ENCODE results near the gene TPX2.

The TPX2 gene

DNA sequence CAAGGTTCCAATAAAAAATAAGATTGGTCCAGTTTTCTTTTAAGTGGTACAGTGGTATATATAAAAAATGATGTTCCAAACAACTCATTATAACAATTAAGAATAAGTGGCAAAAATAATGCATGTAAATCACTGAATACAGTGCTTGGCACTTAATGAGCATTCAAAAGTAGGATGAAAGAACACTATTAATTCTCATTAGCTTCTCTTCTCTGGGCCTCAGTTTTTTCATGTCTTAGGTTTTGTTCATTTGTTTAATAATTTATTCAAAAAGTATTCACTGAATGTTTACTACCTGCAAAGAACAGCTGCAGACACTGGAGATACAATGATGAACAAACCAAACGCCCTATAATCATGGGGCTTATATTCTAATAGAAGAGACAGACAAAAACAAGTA lies 37.5 kb upstream of the TPX2 start:
- H3K4me3 ChIP-seq (ENCODE audit: low read depth, low read length), result no peak overlapping the region
- TF ChIP-seq, protein P1, sequence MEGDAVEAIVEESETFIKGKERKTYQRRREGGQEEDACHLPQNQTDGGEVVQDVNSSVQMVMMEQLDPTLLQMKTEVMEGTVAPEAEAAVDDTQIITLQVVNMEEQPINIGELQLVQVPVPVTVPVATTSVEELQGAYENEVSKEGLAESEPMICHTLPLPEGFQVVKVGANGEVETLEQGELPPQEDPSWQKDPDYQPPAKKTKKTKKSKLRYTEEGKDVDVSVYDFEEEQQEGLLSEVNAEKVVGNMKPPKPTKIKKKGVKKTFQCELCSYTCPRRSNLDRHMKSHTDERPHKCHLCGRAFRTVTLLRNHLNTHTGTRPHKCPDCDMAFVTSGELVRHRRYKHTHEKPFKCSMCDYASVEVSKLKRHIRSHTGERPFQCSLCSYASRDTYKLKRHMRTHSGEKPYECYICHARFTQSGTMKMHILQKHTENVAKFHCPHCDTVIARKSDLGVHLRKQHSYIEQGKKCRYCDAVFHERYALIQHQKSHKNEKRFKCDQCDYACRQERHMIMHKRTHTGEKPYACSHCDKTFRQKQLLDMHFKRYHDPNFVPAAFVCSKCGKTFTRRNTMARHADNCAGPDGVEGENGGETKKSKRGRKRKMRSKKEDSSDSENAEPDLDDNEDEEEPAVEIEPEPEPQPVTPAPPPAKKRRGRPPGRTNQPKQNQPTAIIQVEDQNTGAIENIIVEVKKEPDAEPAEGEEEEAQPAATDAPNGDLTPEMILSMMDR (IDR thresholded peaks at IDR 0.05; ENCODE audit: low read depth, low read length), result no peak

GRCh38 chr20:31704225-31705119 lies 34.6 kb upstream of the TPX2 start:
- TF ChIP-seq, protein P1 (IDR thresholded peaks at IDR 0.05; ENCODE audit: low read depth, low read length), result no peak
- no peak overlapping the region for H3K4me3 ChIP-seq (ENCODE audit: low read depth, low read length)

GRCh38 chr20:31705191-31705590 lies 33.9 kb upstream of the TPX2 start:
- TF ChIP-seq, protein P1 (IDR thresholded peaks at IDR 0.05; ENCODE audit: low read depth, low read length), result no peak
- no peak overlapping the region for H3K4me3 ChIP-seq (ENCODE audit: low read depth, low read length)

DNA sequence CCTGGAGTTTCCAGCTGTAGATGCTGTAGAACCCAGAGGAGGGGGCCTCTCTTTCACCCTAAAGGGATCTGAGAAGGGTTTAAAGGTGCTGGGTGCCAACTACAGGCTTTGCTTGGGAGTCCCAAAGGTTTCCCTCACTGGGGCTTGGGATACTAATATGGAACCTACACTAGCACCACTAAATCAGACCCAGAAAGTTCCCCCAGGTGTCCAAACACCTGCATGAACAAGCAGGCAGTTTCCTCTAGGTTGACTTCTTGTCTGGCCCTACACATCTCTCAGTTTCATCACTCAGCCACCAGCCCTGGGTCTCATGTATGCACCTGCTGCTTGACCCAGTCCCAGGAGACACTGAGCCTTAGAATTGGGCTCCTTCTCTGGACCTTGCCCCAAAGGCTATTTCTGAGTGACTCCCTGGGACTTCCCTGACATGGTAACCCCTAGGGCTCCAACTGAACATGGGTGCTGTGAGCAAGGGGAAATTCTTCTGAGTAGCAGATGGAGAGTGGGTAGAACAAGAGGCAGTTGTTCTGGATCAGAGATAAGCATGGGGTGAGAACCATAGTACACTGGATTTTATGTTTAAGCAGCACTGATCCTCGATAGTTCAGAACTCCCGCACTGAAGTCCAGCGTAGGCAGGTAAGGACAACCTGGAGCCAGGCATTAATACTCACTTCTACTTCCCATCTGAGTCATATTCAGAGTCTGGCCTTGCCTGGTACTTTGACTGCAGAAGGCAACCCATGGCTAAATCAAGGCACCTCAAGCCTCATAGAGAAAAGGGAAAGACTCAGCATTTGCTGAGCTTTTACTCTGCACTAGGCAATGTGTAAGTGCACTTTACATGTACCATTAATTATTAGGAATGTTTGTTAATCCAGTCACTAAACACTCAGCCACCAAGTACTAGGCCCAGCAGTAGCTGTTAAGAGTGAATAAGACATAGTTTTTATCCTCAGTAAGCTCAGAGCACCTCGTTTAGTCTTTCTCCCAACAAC lies 33.2 kb upstream of the TPX2 start:
- no peak overlapping the region for H3K4me3 ChIP-seq (ENCODE audit: low read depth, low read length)
- TF ChIP-seq, protein P1 (IDR thresholded peaks at IDR 0.05; ENCODE audit: low read depth, low read length), result no peak

DNA sequence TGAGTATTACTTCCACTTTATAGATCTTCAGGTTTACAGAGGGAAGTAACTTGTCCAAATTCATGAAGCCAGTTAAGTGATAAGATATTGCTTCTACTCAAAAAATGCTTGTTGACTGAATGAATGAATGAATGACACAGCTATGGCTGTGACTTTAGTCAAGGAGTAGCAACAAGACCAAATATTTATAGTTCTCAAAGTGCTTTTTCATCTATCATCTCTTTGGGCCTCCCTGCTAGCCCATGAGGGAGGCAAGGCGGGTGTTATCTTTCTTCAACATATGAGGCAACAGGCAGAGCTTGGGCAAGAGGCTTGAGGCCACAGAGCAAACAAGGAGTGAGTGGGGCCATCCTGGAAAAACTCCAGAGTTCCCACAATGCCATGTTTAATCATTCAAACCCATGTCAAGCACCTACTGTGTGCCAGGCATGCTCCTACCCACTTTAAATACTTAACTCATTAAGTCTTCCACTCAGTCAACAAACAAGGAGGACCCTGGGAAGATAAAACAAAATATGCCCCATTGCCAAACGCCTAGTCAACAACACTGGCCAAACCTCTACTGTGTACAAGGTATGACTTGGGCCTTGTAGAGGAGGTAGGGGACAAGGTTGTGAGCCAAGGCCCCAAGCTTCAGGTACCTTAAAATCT lies 32.4 kb upstream of the TPX2 start:
- TF ChIP-seq, protein P1 (IDR thresholded peaks at IDR 0.05; ENCODE audit: low read depth, low read length), result no peak

GRCh38 chr20:31707258-31707615 lies 31.9 kb upstream of the TPX2 start:
- no peak overlapping the region for H3K4me3 ChIP-seq (ENCODE audit: low read depth, low read length)
- TF ChIP-seq, protein P1 (IDR thresholded peaks at IDR 0.05; ENCODE audit: low read depth, low read length), result no peak

More for the DNA sequence above, 32.4 kb upstream of the TPX2 start:
- H3K4me3 ChIP-seq (ENCODE audit: low read depth, low read length), result no peak overlapping the region
